Type B pancreatic cell (in vitro differentiated cells): ENCODE data around the gene TP53I11. TPM values are rescaled to one million over a fixed set of nuclear protein-coding genes. Genes with fewer than 3 reads are reported as not detected.

Experiments
- DNase-seq: peaks from one replicate; pipeline ENCODE4 v3.0.0; 2021; ENCODE audit warnings: mixed read lengths; ENCODE audit not compliant: unreplicated experiment; ENCODE audit errors: extremely low spot score
- H3K27ac Mint-ChIP-seq: 2 replicates; pipeline ENCODE4 v1.8.0; 2021; ENCODE audit warnings: mild to moderate bottlenecking, mixed read lengths
- H3K27me3 Mint-ChIP-seq: 2 replicates; pipeline ENCODE4 v1.8.0; 2021; ENCODE audit warnings: mixed read lengths
- H3K36me3 Mint-ChIP-seq: 2 replicates; pipeline ENCODE4 v1.8.0; 2021; ENCODE audit warnings: mixed read lengths
- H3K4me1 Mint-ChIP-seq: one replicate; pipeline ENCODE4 v1.8.0; 2021; ENCODE audit warnings: mixed read lengths; ENCODE audit not compliant: unreplicated experiment
- H3K4me3 Mint-ChIP-seq: 2 replicates; pipeline ENCODE4 v1.8.0; 2021; ENCODE audit warnings: mild to moderate bottlenecking, mixed read lengths
- H3K9me3 Mint-ChIP-seq: 2 replicates; pipeline ENCODE4 v1.8.0; 2021; ENCODE audit warnings: mixed read lengths
- CTCF ChIP-seq: fragments of 200-600 bp; sonication (generic); conservative IDR thresholded peaks from 2 replicates; pipeline ENCODE4 v1.5.0; 2021; ENCODE audit warnings: antibody characterized with exemption, mild to moderate bottlenecking
- total RNA-seq: library from RNA; stranded (reverse); gene quantifications from 2 replicates; pipeline ENCODE4 v1.2.1, GENCODE V29; 2021; ENCODE audit warnings: low replicate concordance

Gene TP53I11
- total RNA-seq, 1 donor from 2014 or later = 72.4 TPM

- no peak for DNase-seq
- peaks cover 4% of the 10 kb centered on the region for H3K36me3 Mint-ChIP-seq
- H3K9me3 Mint-ChIP-seq = no peaks in the 10 kb centered on the region
- H3K27me3 Mint-ChIP-seq = no peaks in the 10 kb centered on the region
- H3K4me3 Mint-ChIP-seq = no peak overlapping the region
- no peak for TF ChIP-seq CTCF
- peaks cover 7% of the 10 kb centered on the region for H3K4me1 Mint-ChIP-seq
- no peak overlapping the region for H3K27ac Mint-ChIP-seq
Observed at GRCh38 chr11:44904261-44905020, 46.2 kb downstream of the TP53I11 start.

GRCh38 chr11:44903518-44903917, 47.2 kb downstream of the TP53I11 start:
- Mint-ChIP-seq H3K4me1 (peaks cover 7% of the 10 kb centered on the region), H3K4me3 (no peak overlapping the region), H3K9me3 (no peaks in the 10 kb centered on the region), H3K36me3 (peaks cover 7% of the 10 kb centered on the region), H3K27me3 (no peaks in the 10 kb centered on the region), H3K27ac (no peak overlapping the region)
- no peak for TF ChIP-seq CTCF
- no peak for DNase-seq

- no peak overlapping the region for H3K4me3 Mint-ChIP-seq
- DNase-seq = no peak
- peaks cover 7% of the 10 kb centered on the region for H3K36me3 Mint-ChIP-seq
- H3K27me3 Mint-ChIP-seq = no peaks in the 10 kb centered on the region
- peaks cover 7% of the 10 kb centered on the region for H3K4me1 Mint-ChIP-seq
- no peak for TF ChIP-seq CTCF
- H3K27ac Mint-ChIP-seq = no peak overlapping the region
- H3K9me3 Mint-ChIP-seq = no peaks in the 10 kb centered on the region
Observed at GRCh38 chr11:44903035-44903434, 47.6 kb downstream of the TP53I11 start.

GRCh38 chr11:44901786-44902185, 48.9 kb downstream of the TP53I11 start:
- Mint-ChIP-seq H3K27me3 (no peaks in the 10 kb centered on the region), H3K36me3 (peaks cover 7% of the 10 kb centered on the region), H3K4me1 (peaks cover 7% of the 10 kb centered on the region), H3K27ac (no peak overlapping the region), H3K4me3 (no peak overlapping the region), H3K9me3 (no peaks in the 10 kb centered on the region)
- no peak for TF ChIP-seq CTCF
- no peak for DNase-seq

GRCh38 chr11:44901120-44901633, 49.5 kb downstream of the TP53I11 start:
- Mint-ChIP-seq H3K36me3 (peaks cover 7% of the 10 kb centered on the region), H3K27ac (no peak overlapping the region), H3K27me3 (no peaks in the 10 kb centered on the region), H3K9me3 (no peaks in the 10 kb centered on the region), H3K4me1 (peaks cover 7% of the 10 kb centered on the region), H3K4me3 (no peak overlapping the region)
- TF ChIP-seq CTCF = no peak
- DNase-seq = no peak
